GM23338 (cell line): ENCODE measurements around the gene WDR93. TPM values are rescaled to one million over a fixed set of nuclear protein-coding genes. Genes with fewer than 3 reads are reported as not detected.
A peak's percentile ranks its signal among the peaks of the same experiment; 100 is the strongest.
"Not testable (repeated sequence)": the region's sequence is repeated elsewhere in the genome, so short reads cannot be mapped to it uniquely, and the experiment has no call there.

ENCODE experiments used
- ATAC-seq: fragments of 200-7000 bp; cut with Tn5 transposase; 3 replicates; pipeline ENCODE4 v1.9.1; 2020
- DNase-seq: peaks from one replicate; pipeline ENCODE4 v3.0.0-alpha.2; 2015; ENCODE audit warnings: low spot score
- H2AFZ ChIP-seq: fragments of 200-600 bp; sonication (generic); 2 replicates; pipeline ENCODE4 v1.8.0; 2016; ENCODE audit warnings: antibody characterized with exemption, mild to moderate bottlenecking, moderate library complexity
- H3F3A ChIP-seq: fragments of 200-600 bp; sonication (generic); replicated peaks from 2 replicates; pipeline ENCODE4 v1.8.0; 2017; ENCODE audit warnings: antibody characterized with exemption, mixed run types, low read depth
- H3K27ac ChIP-seq: fragments of 200-600 bp; sonication (generic); 2 replicates; pipeline ENCODE4 v1.6.1; 2016; ENCODE audit warnings: low read depth
- H3K27me3 ChIP-seq: fragments of 200-600 bp; sonication (generic); 2 replicates; pipeline ENCODE4 v1.8.0; 2016; ENCODE audit warnings: mild to moderate bottlenecking, mixed run types, moderate library complexity; ENCODE audit not compliant: insufficient read depth
- H3K36me3 ChIP-seq: fragments of 200-600 bp; sonication (generic); 2 replicates; pipeline ENCODE4 v1.8.0; 2016; ENCODE audit warnings: mild to moderate bottlenecking; ENCODE audit not compliant: insufficient read depth
- H3K4me1 ChIP-seq: fragments of 200-600 bp; sonication (generic); 2 replicates; pipeline ENCODE4 v1.8.0; 2016; ENCODE audit warnings: mild to moderate bottlenecking, moderate library complexity; ENCODE audit not compliant: insufficient read depth
- H3K4me2 ChIP-seq: fragments of 200-600 bp; sonication (generic); 2 replicates; pipeline ENCODE4 v1.7.1; 2017; ENCODE audit warnings: mixed run types
- H3K4me3 ChIP-seq: fragments of 200-600 bp; sonication (generic); 2 replicates; pipeline ENCODE4 v1.6.1; 2016; ENCODE audit warnings: mixed run types
- H3K79me2 ChIP-seq: fragments of 200-600 bp; sonication (generic); replicated peaks from 2 replicates; pipeline ENCODE4 v1.8.0; 2017; ENCODE audit warnings: mild to moderate bottlenecking; ENCODE audit not compliant: insufficient read depth
- H3K9me2 ChIP-seq: fragments of 200-600 bp; sonication (generic); 2 replicates; pipeline ENCODE4 v1.8.0; 2017; ENCODE audit not compliant: insufficient read depth
- H4K20me1 ChIP-seq: fragments of 200-600 bp; sonication (generic); replicated peaks from 2 replicates; pipeline ENCODE4 v1.8.0; 2017; ENCODE audit warnings: mild to moderate bottlenecking; ENCODE audit not compliant: insufficient read depth
- H3K27ac Mint-ChIP-seq: 2 replicates; pipeline ENCODE4 v1.8.0; 2020; ENCODE audit warnings: inconsistent platforms, mild to moderate bottlenecking, moderate library complexity, mixed read lengths
- H3K27me3 Mint-ChIP-seq: 3 replicates; pipeline ENCODE4 v1.8.0; 2022; ENCODE audit warnings: low read depth, mild to moderate bottlenecking, moderate library complexity, mixed read lengths, inconsistent platforms; ENCODE audit not compliant: insufficient read depth, poor library complexity
- H3K36me3 Mint-ChIP-seq: 3 replicates; pipeline ENCODE4 v1.8.0; 2021; ENCODE audit warnings: low read depth, mild to moderate bottlenecking, inconsistent platforms, moderate library complexity, mixed read lengths
- H3K4me1 Mint-ChIP-seq: 3 replicates; pipeline ENCODE4 v1.8.0; 2020; ENCODE audit warnings: mild to moderate bottlenecking, inconsistent platforms, mixed read lengths
- H3K4me3 Mint-ChIP-seq: 3 replicates; pipeline ENCODE4 v1.8.0; 2021; ENCODE audit warnings: moderate library complexity, mild to moderate bottlenecking, inconsistent platforms, mixed read lengths
- H3K9me3 Mint-ChIP-seq: 3 replicates; pipeline ENCODE4 v1.8.0; 2020; ENCODE audit warnings: moderate library complexity, mild to moderate bottlenecking, inconsistent platforms, mixed read lengths
- CREB1 ChIP-seq: fragments of 250-450 bp; sonication (Bioruptor Pico); IDR thresholded peaks from 2 replicates; pipeline ENCODE4 v1.5.0; 2020; ENCODE audit warnings: low read depth, mild to moderate bottlenecking, moderate library complexity
- EZH2 ChIP-seq: fragments of 200-600 bp; sonication (generic); IDR thresholded peaks from one replicate; pipeline ENCODE4 v1.8.0; 2017; ENCODE audit warnings: antibody characterized with exemption, mild to moderate bottlenecking, low read depth; ENCODE audit not compliant: unreplicated experiment
- EZH2phosphoT487 ChIP-seq: fragments of 200-600 bp; sonication (generic); IDR thresholded peaks from one replicate; pipeline ENCODE4 v1.8.1; 2018; ENCODE audit warnings: antibody characterized with exemption; ENCODE audit not compliant: unreplicated experiment
- JUNB ChIP-seq: IDR thresholded peaks from one replicate; pipeline ENCODE4 v1.6.1; 2016; ENCODE audit warnings: antibody characterized with exemption; ENCODE audit not compliant: unreplicated experiment
- NANOG ChIP-seq: IDR thresholded peaks from 2 replicates; pipeline ENCODE4 v1.6.1; 2016; ENCODE audit warnings: antibody characterized with exemption, borderline replicate concordance
- POLR2AphosphoS5 ChIP-seq: IDR thresholded peaks from 2 replicates; pipeline ENCODE4 v1.6.1; 2016; ENCODE audit warnings: antibody characterized with exemption, low read depth
- STAT1 ChIP-seq: IDR thresholded peaks from one replicate; pipeline ENCODE4 v1.6.1; 2016; ENCODE audit warnings: antibody characterized with exemption; ENCODE audit not compliant: unreplicated experiment
- ZNF114 ChIP-seq: fragments of 250-450 bp; sonication (Bioruptor Pico); IDR thresholded peaks from 2 replicates; pipeline ENCODE4 v1.5.0; 2020; ENCODE audit warnings: mild to moderate bottlenecking, moderate library complexity
- ZNF331 ChIP-seq: fragments of 250-450 bp; sonication (Bioruptor Pico); IDR thresholded peaks from 2 replicates; pipeline ENCODE4 v1.5.0; 2020; ENCODE audit warnings: low read depth, mild to moderate bottlenecking, moderate library complexity
- polyA plus RNA-seq: library from polyadenylated mRNA; unstranded; fragments of >200 nt; fragmentation: Nextera tagmentation; extraction: Ambion mirVana; gene quantifications from 2 replicates; pipeline ENCODE4 v1.2.1, GENCODE V29; 2016
- total RNA-seq: library from RNA; depleted of rRNA; stranded (reverse); fragments of >200 nt; shearing (Covaris generic); gene quantifications from 2 replicates; pipeline ENCODE4 v1.2.3, GENCODE V29; 2014
- TF ChIP-seq, protein P1 (sequence below): IDR thresholded peaks from 2 replicates; pipeline ENCODE4 v1.6.1; 2016; ENCODE audit warnings: antibody characterized with exemption
- TF ChIP-seq, protein P2 (sequence below), 2 experiments: fragments of 200-600 bp in 1 of 2; sonication (generic) in 1 of 2; conservative IDR thresholded peaks; 2 replicates each; pipeline versions ENCODE4 v1.5.1 to v1.6.1; 2016 to 2017; ENCODE audit warnings: antibody characterized with exemption in 2 of 2, low read depth in 2 of 2, mild to moderate bottlenecking in 2 of 2, moderate library complexity in 1 of 2
- TF ChIP-seq, protein P3 (sequence below): IDR thresholded peaks from one replicate; pipeline ENCODE4 v1.6.1; 2018; ENCODE audit warnings: antibody characterized with exemption; ENCODE audit not compliant: unreplicated experiment

Gene WDR93
- total and polyA plus RNA-seq, 2 experiments from 2014 or later: 0.14 TPM; not detected in 1

DNA sequence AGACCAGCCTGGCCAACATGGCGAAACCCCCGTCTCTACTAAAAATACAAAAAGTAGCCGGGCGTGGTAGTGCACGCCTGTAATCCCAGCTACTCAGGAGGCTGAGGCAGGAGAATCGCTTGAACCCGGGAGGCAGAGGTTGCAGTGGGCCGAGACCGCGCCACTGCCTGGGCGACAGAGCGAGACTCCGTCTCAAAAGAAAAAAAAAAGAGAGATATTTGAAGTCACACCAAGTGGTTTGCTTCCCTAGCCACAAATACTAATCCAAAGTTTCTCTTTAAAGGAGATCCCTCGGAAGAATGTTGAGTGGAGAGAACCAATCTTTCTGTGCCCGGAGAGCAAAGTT, 708 bp upstream of the WDR93 start:
- peak overlapping the region; percentile 90 for H3K4me3 Mint-ChIP-seq
- not testable (repeated sequence) for DNase-seq, H3K4me1 Mint-ChIP-seq, H3K9me3 Mint-ChIP-seq, H4K20me1 ChIP-seq, H3K36me3 Mint-ChIP-seq, H3K4me1 ChIP-seq, H3F3A ChIP-seq, ATAC-seq, H3K9me2 ChIP-seq, H3K27me3 ChIP-seq, H3K27ac Mint-ChIP-seq, H3K79me2 ChIP-seq, H3K27ac ChIP-seq, H3K36me3 ChIP-seq
- H3K4me2 ChIP-seq: peak overlapping the region; percentile 78
- peaks cover 10% of the 10 kb centered on the region for H3K27me3 Mint-ChIP-seq
- H3K4me3 ChIP-seq: peak overlapping the region; percentile 94
- peak overlapping the region; percentile 99 for H2AFZ ChIP-seq

DNA sequence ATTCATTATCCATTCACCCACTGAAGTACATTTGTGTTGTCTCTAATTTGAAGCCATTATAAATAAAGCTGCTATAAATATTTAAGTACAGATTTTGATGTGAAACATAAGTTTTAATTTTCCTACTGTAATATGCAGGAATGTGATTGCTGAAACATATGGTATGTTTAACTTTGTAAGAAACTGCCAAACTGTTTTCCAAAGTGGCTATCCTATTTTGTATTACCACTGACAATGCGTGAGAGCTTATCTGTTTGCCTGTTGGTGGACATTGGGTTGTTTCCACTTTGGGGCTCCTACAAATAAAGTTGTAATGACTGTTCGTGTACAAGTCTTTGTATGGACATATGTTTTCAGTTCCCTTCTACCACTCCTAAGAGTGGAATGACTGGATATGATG, 2.5 kb downstream of the WDR93 start:
- TF ChIP-seq NANOG (no peak), STAT1 (no peak), EZH2 (no peak), ZNF331 (no peak), JUNB (no peak), ZNF114 (CRISPR knock-in tag) (no peak), EZH2phosphoT487 (no peak), POLR2AphosphoS5 (no peak), CREB1 (CRISPR knock-in tag) (no peak)
- TF ChIP-seq, protein P1, sequence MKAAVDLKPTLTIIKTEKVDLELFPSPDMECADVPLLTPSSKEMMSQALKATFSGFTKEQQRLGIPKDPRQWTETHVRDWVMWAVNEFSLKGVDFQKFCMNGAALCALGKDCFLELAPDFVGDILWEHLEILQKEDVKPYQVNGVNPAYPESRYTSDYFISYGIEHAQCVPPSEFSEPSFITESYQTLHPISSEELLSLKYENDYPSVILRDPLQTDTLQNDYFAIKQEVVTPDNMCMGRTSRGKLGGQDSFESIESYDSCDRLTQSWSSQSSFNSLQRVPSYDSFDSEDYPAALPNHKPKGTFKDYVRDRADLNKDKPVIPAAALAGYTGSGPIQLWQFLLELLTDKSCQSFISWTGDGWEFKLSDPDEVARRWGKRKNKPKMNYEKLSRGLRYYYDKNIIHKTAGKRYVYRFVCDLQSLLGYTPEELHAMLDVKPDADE: no peak
- TF ChIP-seq, protein P2, sequence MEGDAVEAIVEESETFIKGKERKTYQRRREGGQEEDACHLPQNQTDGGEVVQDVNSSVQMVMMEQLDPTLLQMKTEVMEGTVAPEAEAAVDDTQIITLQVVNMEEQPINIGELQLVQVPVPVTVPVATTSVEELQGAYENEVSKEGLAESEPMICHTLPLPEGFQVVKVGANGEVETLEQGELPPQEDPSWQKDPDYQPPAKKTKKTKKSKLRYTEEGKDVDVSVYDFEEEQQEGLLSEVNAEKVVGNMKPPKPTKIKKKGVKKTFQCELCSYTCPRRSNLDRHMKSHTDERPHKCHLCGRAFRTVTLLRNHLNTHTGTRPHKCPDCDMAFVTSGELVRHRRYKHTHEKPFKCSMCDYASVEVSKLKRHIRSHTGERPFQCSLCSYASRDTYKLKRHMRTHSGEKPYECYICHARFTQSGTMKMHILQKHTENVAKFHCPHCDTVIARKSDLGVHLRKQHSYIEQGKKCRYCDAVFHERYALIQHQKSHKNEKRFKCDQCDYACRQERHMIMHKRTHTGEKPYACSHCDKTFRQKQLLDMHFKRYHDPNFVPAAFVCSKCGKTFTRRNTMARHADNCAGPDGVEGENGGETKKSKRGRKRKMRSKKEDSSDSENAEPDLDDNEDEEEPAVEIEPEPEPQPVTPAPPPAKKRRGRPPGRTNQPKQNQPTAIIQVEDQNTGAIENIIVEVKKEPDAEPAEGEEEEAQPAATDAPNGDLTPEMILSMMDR (conservative IDR thresholded peaks at IDR 0.05; ENCODE audit: low read depth in 2 of 2): no peak
- TF ChIP-seq, protein P3, sequence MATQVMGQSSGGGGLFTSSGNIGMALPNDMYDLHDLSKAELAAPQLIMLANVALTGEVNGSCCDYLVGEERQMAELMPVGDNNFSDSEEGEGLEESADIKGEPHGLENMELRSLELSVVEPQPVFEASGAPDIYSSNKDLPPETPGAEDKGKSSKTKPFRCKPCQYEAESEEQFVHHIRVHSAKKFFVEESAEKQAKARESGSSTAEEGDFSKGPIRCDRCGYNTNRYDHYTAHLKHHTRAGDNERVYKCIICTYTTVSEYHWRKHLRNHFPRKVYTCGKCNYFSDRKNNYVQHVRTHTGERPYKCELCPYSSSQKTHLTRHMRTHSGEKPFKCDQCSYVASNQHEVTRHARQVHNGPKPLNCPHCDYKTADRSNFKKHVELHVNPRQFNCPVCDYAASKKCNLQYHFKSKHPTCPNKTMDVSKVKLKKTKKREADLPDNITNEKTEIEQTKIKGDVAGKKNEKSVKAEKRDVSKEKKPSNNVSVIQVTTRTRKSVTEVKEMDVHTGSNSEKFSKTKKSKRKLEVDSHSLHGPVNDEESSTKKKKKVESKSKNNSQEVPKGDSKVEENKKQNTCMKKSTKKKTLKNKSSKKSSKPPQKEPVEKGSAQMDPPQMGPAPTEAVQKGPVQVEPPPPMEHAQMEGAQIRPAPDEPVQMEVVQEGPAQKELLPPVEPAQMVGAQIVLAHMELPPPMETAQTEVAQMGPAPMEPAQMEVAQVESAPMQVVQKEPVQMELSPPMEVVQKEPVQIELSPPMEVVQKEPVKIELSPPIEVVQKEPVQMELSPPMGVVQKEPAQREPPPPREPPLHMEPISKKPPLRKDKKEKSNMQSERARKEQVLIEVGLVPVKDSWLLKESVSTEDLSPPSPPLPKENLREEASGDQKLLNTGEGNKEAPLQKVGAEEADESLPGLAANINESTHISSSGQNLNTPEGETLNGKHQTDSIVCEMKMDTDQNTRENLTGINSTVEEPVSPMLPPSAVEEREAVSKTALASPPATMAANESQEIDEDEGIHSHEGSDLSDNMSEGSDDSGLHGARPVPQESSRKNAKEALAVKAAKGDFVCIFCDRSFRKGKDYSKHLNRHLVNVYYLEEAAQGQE: no peak
- no peak overlapping the region for H3K4me3 Mint-ChIP-seq
- no peak overlapping the region for H3K4me3 ChIP-seq
- no peak overlapping the region for H3K27ac ChIP-seq
- H3K4me1 Mint-ChIP-seq: peaks cover 3% of the 10 kb centered on the region; the same call in 2 of the 3 replicates
- no peaks in the 10 kb centered on the region for H3K27me3 ChIP-seq
- H3K4me2 ChIP-seq: no peak overlapping the region
- H3K36me3 ChIP-seq: no peaks in the 10 kb centered on the region
- H2AFZ ChIP-seq: no peak overlapping the region
- no peaks in the 10 kb centered on the region for H3K79me2 ChIP-seq
- no peaks in the 10 kb centered on the region for H3F3A ChIP-seq
- H3K27me3 Mint-ChIP-seq: peaks cover 9% of the 10 kb centered on the region
- no peaks in the 10 kb centered on the region; the same call in 1 of the 2 replicates for H3K9me2 ChIP-seq
- no peaks in the 10 kb centered on the region; the same call in 1 of the 2 replicates for H4K20me1 ChIP-seq
- no peaks in the 10 kb centered on the region for H3K9me3 Mint-ChIP-seq
- DNase-seq (no peak), ATAC-seq (no peak)
- no peak overlapping the region for H3K27ac Mint-ChIP-seq
- H3K4me1 ChIP-seq: no peaks in the 10 kb centered on the region
- no peaks in the 10 kb centered on the region for H3K36me3 Mint-ChIP-seq
